ENCODE measurements around the gene PYDC1. TPM values are rescaled to one million over a fixed set of nuclear protein-coding genes. Genes with fewer than 3 reads are reported as not detected.
"Not testable (repeated sequence)": the region's sequence is repeated elsewhere in the genome, so short reads cannot be mapped to it uniquely, and the experiment has no call there.

PYDC1 gene
- total and polyA plus RNA-seq, 11 donors, result not detected

GRCh38 chr16:31199430-31200041, 17.4 kb downstream of the PYDC1 start:
- H3K27ac ChIP-seq, result no peak overlapping the region
- H3K36me3 ChIP-seq, result peaks cover 0 to 59% (median 39%) of the 10 kb centered on the region in 9 donors
- H3K4me1 ChIP-seq, result peaks cover 0 to 56% (median 11%) of the 10 kb centered on the region in 12 donors
- no peaks in the 10 kb centered on the region for H3K9me3 ChIP-seq
- ATAC-seq (no peak), DNase-seq (no peak)
- no peak overlapping the region for H3K4me3 ChIP-seq
- TF ChIP-seq CTCF (IDR thresholded peaks at IDR 0.05) (no peak), POLR2A (IDR thresholded peaks at IDR 0.05) (no peak)
- WGBS, 4 donors, result 93 to 94% (median 94%) methylated on average over 5 of the region's 5 CpGs
- H3K27me3 ChIP-seq, result no peaks in the 10 kb centered on the region
- intact Hi-C loops (cut with DNase I), result loop anchor here in 3 of 10 donors (2.0 to 10.0 kb wide), 3 partner anchors 17 to 225 kb away; partner anchors contain the start of gene COX6A2 (in 1 of the 3)

GRCh38 chr16:31198207-31198882, 18.6 kb downstream of the PYDC1 start:
- peak overlapping the region in 1 of 12 donors; percentile 6 for H3K27ac ChIP-seq
- TF ChIP-seq CTCF (IDR thresholded peaks at IDR 0.05), result no peak
- H3K36me3 ChIP-seq, result peaks cover 0 to 71% (median 50%) of the 10 kb centered on the region in 9 donors

GRCh38 chr16:31196324-31197088, 20.4 kb downstream of the PYDC1 start:
- ATAC-seq (no peak), DNase-seq (no peak)
- Histone ChIP-seq H3K27me3 (no peaks in the 10 kb centered on the region), H3K27ac (no peak overlapping the region), H3K9me3 (no peaks in the 10 kb centered on the region), H3K36me3 (peaks cover 0 to 90% (median 69%) of the 10 kb centered on the region in 9 donors), H3K4me3 (no peak overlapping the region), H3K4me1 (peaks cover 0 to 34% (median 3%) of the 10 kb centered on the region in 12 donors)
- 86 to 88% (median 86%) methylated on average over 17 of the region's 17 CpGs for WGBS, 4 donors
- intact Hi-C loops (cut with DNase I), result loop anchor here in 1 of 10 donors (10.0 kb wide), 1 partner anchor 228 kb away; the partner anchor contains the start of gene COX6A2
- no peak for TF ChIP-seq POLR2A (IDR thresholded peaks at IDR 0.05)
- no peak for TF ChIP-seq CTCF (IDR thresholded peaks at IDR 0.05)

More at GRCh38 chr16:31198207-31198882, 18.6 kb downstream of the PYDC1 start:
- Histone ChIP-seq H3K27me3 (no peaks in the 10 kb centered on the region), H3K9me3 (no peaks in the 10 kb centered on the region), H3K4me3 (no peak overlapping the region), H3K4me1 (peaks cover 0 to 44% (median 11%) of the 10 kb centered on the region in 12 donors)
- WGBS, 4 donors, result 67 to 73% (median 70%) methylated on average over 7 of the region's 7 CpGs
- intact Hi-C loops (cut with DNase I), result loop anchor here in 2 of 10 donors (2.0 to 10.0 kb wide), 2 partner anchors 16 to 226 kb away; partner anchors contain the start of gene COX6A2 (in 1 of the 2)
- DNase-seq (no peak), ATAC-seq (no peak)

GRCh38 chr16:31195861-31196260, 21.1 kb downstream of the PYDC1 start:
- WGBS, 4 donors, result 95 to 97% (median 96%) methylated on average over 11 of the region's 11 CpGs
- intact Hi-C loops (cut with DNase I), result loop anchor here in 1 of 10 donors (10.0 kb wide), 1 partner anchor 229 kb away; the partner anchor contains the start of gene COX6A2
- Histone ChIP-seq H3K4me1 (peaks cover 0 to 27% (median 0%) of the 10 kb centered on the region in 12 donors), H3K36me3 (peaks cover 0 to 92% (median 75%) of the 10 kb centered on the region in 9 donors)
- DNase-seq, H3K27ac ChIP-seq, H3K27me3 ChIP-seq, H3K4me3 ChIP-seq, H3K9me3 ChIP-seq, ATAC-seq: not testable (repeated sequence)
